DMS53 (cell line): ENCODE results near the gene NCBP3.

Experiments used
- DNase-seq: peaks from one replicate; lab custom pipeline; 2025; lab: John Stamatoyannopoulos, UW

NCBP3 gene

DNA sequence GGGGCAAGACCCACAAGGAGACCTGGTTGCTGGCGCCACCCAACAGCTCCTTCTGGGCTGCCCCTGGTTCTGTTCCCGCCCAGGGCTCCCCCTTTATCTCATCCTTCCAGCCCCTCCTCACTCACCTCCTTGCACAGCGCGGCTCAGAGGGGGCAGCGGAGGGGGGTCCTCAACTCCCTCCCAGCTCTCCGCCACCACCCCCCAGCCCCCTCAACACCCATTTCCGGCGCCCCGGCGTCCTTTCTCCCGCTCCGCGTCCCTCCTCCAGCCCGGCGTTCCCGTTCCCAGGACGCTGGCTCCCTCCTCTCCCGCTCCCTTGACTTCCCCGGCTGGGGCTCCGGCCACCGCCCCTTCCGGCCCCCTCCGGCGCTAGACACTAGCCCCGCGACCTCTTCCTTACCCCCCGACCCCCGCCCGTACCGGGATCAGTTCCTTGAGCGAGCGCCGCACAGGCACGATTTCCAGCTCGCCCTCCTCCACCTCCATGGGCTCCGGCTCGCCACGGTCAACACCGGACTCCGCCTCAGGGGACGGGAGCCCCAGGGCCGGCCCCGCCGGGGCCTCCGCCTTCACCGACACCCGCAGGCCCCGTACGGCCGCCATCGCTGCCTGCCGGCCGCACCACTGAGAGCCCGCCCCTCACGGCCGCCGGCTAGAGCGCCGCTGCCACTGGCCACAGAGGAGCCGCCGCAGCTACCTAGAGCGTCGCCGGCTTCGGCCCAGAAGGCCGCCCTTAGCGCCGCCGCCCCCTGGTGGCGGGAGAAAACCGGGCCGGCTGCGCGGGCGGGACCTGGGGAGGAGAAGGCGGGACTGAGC is at the start of gene NCBP3:
Gene NCBP3 (minus strand): TSS at position 626 of the 816 bp plus-strand sequence. CDS start 23 bp downstream, at position 603.
- peak; percentile 94 for DNase-seq

- no peak for DNase-seq
Observed at GRCh38 chr17:3895354-3895753, 49.3 kb upstream of the NCBP3 start.

DNA sequence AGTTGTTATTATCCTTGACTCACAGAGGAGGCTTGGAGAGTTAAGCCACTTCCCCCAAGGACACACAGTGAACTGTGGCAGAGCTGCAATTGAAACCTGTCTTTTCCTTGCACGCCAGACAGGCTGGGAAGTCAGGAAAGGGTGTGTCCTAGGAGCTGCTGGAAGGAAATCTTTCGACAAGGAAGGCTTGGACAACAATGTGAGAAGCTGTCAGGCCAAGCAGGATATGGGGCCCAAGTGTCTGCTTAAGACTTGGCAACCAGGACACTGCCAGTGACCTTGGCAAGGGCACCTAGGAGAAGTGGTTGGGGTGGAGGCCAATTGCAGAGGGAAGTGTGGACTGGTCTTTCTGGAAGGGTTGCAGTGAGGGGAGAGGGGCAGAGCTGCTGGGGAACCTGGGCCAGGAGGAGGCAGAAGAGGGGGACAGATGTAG is 48.9 kb upstream of the NCBP3 start:
- no peak for DNase-seq

DNA sequence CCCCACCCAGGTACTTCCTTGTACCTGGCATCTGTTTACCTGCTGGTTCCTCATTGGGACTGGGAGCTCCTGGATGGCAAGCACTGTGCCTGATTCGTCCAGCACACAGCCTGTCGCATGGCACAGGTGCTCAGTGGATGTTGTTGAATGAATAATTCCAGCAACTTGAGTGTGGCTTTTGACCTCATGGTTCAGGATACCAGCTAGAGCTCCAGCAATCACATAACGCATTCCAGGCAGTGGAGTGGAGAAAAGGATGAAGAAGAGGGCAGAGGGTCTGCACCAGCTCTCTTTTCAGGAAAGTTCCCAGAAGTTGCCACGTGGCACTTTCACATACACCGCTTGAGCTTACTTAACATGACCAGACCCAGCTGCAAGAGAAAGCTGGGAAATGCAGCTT is 48.1 kb upstream of the NCBP3 start:
- no peak for DNase-seq

GRCh38 chr17:3893720-3894116 is 47.7 kb upstream of the NCBP3 start:
- peak; percentile 83 for DNase-seq

DNA sequence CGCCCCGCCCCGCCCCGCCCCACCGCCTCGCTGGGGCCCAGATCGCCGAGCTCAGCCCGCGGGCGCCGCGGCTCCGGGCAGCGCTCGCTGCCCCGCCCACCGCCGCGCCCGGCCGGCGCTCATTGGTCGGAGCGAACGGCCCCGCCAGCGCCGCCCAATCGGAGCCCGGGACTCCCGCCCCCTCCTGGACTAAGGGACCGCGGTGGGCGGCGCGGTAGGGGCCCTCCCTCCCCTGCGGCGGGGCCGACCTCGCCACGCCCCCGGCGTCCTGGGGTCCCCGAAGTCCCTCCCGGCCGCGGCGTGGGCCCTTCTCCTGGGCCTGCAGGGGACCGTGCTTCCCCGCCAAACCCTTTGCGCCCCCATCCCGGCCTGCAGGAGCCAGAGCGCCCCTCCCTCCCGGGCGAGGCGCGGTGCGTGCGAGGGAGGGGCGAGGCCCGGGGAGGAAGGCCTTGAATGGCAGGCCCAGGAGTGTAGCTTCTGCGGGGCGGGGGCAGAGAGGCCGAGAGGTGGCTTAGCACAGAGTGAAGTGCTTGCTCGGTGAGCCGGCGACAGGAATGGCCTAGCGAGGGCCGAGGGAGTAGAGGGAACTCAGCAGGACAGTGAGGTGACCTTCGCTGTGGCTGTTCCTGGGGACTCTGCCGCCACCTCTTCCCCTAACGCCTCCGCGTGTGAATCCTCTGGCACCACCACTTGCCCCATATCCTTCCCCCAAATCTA is 47.1 kb upstream of the NCBP3 start, which contains the start of gene CAMKK1:
Gene CAMKK1 (minus strand): TSS at position 51 of the 717 bp plus-strand sequence. CDS start 7,366 bp downstream, outside the sequence.
- DNase-seq, result peak; percentile 96

- DNase-seq, result peak; percentile 94
Observed at GRCh38 chr17:3892095-3892998, 46.3 kb upstream of the NCBP3 start.

- peak; percentile 80 for DNase-seq
Observed at GRCh38 chr17:3891626-3892094, 45.6 kb upstream of the NCBP3 start.

DNA sequence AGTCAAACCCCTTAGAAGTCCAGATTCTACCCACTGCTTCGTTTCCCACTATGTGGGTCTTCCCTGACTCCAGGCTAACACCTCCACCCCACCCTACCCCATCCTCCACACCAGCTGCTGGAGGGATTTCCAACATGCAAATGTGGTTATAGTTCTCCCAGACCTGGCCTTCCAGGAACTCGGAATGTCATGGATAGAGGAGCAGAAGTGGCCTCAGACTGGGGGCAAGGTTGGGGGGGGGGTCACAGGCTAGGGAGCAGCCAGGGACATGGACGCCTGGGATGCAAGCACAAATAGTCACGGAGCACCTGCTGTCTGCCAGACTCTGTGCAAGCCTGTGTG is 44.8 kb upstream of the NCBP3 start:
- DNase-seq, result peak; percentile 64

- DNase-seq, result peak; percentile 96
Observed at GRCh38 chr17:3890082-3890877, 44.2 kb upstream of the NCBP3 start.

DNA sequence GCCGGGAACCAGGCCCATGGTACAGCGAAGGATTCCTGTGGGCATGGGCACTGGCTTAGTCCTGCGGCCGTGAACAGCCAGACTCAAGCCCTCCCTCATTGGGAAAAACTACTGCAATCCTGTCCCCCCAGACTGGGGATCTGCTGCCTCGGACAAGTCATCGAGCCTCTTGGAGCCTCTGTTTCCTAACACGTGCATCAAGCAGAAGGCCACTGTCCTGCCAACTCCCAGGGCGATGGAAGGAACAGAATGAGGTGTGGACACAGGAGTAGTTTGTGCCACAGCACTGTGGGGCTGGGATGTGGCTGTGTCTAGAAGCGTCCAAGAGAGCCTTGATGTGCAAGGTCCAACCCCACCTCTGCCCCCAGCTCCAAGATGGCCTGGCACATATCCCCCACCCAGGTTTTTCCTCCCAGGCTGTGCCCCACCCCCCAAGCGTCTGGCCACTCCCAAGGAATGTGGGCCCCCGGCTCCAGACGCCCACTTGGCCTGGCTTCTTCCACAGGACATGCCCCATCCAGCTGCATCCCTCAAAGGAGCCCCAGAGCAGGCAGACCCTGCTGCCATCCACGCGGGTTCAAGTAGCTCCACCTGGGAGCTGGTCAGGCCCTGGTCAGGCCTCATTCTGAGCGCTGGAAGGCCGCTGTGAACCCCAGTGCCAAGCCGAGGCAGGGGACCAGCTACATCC is 43.4 kb upstream of the NCBP3 start:
- peak; percentile 50 for DNase-seq

DNA sequence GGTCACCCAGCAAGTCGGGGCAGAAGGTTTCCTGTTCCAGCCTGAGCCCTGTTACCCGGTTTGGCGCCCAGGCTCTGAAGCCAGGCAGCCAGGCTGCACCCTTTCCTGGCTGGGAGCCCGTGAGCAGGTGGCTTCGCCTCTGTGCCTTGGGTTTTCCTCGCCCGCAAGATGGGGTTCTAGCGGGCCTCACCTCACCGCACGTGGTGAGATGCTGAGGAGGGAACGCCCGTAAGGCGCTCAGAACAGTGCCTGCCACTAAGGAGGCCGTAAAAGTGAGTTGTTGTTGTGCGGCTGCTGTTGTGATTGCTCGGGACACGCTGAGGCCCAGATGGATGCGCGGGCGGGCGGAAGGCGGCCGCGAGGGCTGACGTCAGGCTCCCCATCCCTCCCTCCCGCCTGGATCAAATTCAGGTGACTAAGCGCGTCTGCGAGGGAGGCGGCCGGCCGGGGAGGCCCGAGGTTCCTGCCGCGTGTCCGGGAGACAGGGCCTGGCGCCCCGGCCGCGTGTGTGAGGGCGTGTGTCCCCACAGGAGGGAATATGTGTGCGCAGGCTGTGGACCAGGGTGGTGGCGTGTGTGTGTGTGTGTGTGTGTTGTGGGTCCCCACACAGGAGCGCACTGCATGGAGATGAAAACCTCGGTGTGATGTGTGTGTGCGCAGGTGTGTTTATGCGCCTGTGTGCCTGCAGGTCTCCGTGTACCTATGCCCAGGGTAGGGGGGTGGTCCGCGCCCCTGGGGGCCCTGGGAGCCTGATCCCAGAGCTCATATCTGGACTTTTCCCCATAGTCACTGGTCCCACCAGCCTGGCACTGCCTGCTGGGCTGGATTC is 42.5 kb upstream of the NCBP3 start:
- DNase-seq, result peak; percentile 96

DNA sequence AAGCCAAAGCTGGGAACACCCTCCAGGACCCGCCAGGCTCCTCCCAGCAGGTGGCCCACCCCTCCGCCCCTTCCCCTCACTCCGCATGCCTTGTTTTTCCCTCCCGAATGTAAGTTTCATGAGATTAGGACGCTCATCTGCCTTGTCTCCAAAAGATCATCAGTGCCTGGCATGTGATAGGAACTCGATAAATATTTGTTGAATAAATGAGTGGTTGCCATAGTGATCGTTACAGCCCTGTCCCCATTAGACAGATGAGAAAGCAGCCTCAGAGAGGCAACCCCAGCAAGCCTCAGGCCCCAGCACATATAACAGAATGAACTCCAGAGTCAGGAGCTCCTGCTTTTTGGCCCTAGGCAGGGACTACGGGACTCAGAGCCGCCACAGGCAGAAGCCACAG is 41.8 kb upstream of the NCBP3 start:
- peak; percentile 81 for DNase-seq

GRCh38 chr17:3887394-3887793 is 41.3 kb upstream of the NCBP3 start:
- DNase-seq, result no peak

DNA sequence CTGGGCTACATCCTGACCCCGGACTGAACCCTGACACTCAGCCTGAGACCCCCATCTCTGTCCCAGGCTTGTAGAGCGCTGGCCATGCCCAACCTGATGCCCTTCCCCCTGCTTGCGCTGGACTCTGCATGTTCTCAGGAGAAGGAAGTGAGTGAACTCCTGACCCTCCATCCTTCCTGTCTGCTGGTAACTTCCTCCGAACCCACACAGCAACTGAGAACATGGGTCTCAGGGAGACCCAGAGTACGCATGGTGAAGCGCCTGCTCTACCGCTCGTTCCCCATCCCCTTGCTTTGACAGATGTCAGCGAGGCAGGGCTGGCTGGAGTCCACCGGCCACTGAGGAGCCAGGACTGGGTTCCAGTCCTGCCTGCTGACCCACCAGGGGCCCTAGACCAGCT is 40.7 kb upstream of the NCBP3 start:
- no peak for DNase-seq

DNA sequence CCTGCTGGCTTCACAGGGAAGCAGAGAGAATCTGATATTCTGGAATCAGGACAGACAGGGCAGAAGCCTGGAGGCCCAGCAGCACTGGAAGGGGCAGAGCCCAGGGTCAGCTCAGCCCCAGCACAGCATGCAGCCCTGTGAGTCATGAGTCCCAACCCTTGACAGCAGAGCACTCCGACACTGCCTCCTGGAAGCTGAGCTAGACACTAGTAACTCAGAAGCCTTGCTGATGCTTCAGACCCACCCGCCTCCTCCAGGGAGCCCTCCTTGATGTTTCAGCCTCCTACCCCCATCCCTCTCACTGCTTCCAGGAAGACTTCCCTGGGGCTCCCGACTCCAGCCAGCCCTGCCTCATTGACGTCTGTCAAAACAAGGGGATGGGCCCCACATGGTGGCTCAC is 39.9 kb upstream of the NCBP3 start:
- no peak for DNase-seq

DNA sequence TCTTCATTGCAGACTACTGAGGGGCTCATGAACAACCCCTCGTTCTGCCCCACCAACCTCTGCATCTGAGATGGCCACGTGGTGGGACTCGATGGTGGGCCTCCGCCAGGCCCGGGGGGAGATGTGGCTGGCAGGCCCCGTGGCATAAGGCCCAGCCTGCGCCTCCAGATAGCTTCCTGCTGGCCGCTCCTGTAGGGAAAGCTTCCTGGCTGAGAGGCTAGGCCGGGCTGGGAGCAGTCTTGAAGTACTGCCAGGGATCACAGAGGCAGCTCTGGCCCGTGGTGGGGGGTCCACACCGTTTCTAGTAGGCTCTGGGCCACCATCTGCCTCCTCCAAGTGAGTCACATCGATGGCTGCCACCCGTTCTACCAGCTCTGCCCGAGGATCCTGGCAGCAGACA is 39.2 kb upstream of the NCBP3 start:
- no peak for DNase-seq

GRCh38 chr17:3884188-3884587 is 38.1 kb upstream of the NCBP3 start:
- DNase-seq, result no peak

DNA sequence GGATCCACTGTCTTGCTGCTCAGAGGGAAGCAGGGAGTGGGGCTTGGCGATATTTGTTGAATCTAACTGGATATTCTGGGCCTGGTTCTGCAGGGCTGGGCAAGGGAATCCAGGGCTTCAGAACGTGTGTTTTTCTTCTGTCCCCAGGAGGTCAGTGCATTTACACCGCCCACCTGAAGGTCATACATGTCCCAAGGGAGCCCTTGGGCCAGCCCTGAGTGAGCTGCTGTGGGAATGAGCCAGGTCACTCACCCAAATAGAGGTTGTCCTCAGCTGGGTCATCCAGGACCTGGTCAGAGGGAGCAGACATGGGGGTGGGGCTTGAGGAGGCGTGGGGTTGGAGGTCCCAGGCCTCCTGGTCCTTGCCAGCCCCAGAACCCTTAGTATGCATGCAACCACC is 36.2 kb upstream of the NCBP3 start:
- no peak for DNase-seq

GRCh38 chr17:3880983-3881382 is 34.9 kb upstream of the NCBP3 start:
- DNase-seq, result no peak
